H9 (cell line): ENCODE data around the gene MAST4. TPM values are rescaled to one million over a fixed set of nuclear protein-coding genes. Genes with fewer than 3 reads are reported as not detected.

ENCODE experiments used
- DNase-seq: peaks from one replicate; pipeline ENCODE4 v3.0.0-alpha.2; 2017
- H2AFZ ChIP-seq: one replicate; pipeline ENCODE4 v1.6.1; 2013; ENCODE audit warnings: mild to moderate bottlenecking, low read length, control low read depth, moderate library complexity
- H2AK5ac ChIP-seq: 2 replicates; pipeline ENCODE4 v1.6.1; 2013; ENCODE audit warnings: low read length, control low read depth, mixed read lengths; ENCODE audit not compliant: insufficient read length
- H2BK120ac ChIP-seq: one replicate; pipeline ENCODE4 v1.6.1; 2013; ENCODE audit warnings: low read depth, mild to moderate bottlenecking, low read length, control low read depth, inconsistent platforms; ENCODE audit not compliant: poor library complexity, severe bottlenecking
- H2BK12ac ChIP-seq: 2 replicates; pipeline ENCODE4 v1.6.1; 2013; ENCODE audit warnings: low read length, control low read depth, mixed read lengths, low read depth; ENCODE audit not compliant: insufficient read length
- H2BK15ac ChIP-seq: 2 replicates; pipeline ENCODE4 v1.6.1; 2013; ENCODE audit warnings: low read depth, low read length, control low read depth
- H2BK20ac ChIP-seq: one replicate; pipeline ENCODE4 v1.6.1; 2013; ENCODE audit warnings: low read depth, mild to moderate bottlenecking, low read length, control low read depth, inconsistent platforms; ENCODE audit not compliant: poor library complexity, severe bottlenecking
- H2BK5ac ChIP-seq: 2 replicates; pipeline ENCODE4 v1.6.1; 2013; ENCODE audit warnings: low read length, control low read depth, mixed read lengths; ENCODE audit not compliant: insufficient read length
- H3K14ac ChIP-seq: 2 replicates; pipeline ENCODE4 v1.6.1; 2013; ENCODE audit warnings: low read length, control low read depth; ENCODE audit not compliant: insufficient read depth
- H3K18ac ChIP-seq: 2 replicates; pipeline ENCODE4 v1.6.1; 2013; ENCODE audit warnings: low read depth, mild to moderate bottlenecking, mixed read lengths, low read length, control low read depth; ENCODE audit not compliant: insufficient read length
- H3K23ac ChIP-seq: 2 replicates; pipeline ENCODE4 v1.6.1; 2013; ENCODE audit warnings: low read length, control low read depth, mixed read lengths, low read depth; ENCODE audit not compliant: insufficient read length
- H3K23me2 ChIP-seq: 2 replicates; pipeline ENCODE4 v1.6.1; 2013; ENCODE audit warnings: low read depth, mild to moderate bottlenecking, mixed read lengths, low read length, control low read depth; ENCODE audit not compliant: insufficient read length, poor library complexity, severe bottlenecking
- H3K27ac ChIP-seq: 2 replicates; pipeline ENCODE4 v1.5.1; 2013; ENCODE audit warnings: low read length, control low read depth, mixed read lengths, low read depth; ENCODE audit not compliant: insufficient read length
- H3K27me3 ChIP-seq: 2 replicates; pipeline ENCODE4 v1.6.1; 2013; ENCODE audit warnings: low read length, control low read depth, inconsistent platforms; ENCODE audit not compliant: insufficient read depth
- H3K4ac ChIP-seq: 2 replicates; pipeline ENCODE4 v1.6.1; 2013; ENCODE audit warnings: low read depth, mild to moderate bottlenecking, control low read depth, inconsistent platforms, low read length, moderate library complexity
- H3K4me1 ChIP-seq: 2 replicates; pipeline ENCODE4 v1.6.1; 2013; ENCODE audit warnings: low read length, control low read depth, inconsistent platforms; ENCODE audit not compliant: insufficient read depth
- H3K4me2 ChIP-seq: 2 replicates; pipeline ENCODE4 v1.6.1; 2013; ENCODE audit warnings: low read length, control low read depth, mixed read lengths; ENCODE audit not compliant: insufficient read length, insufficient read depth
- H3K56ac ChIP-seq: 2 replicates; pipeline ENCODE4 v1.6.1; 2013; ENCODE audit warnings: low read depth, mild to moderate bottlenecking, mixed read lengths, low read length, control low read depth; ENCODE audit not compliant: insufficient read length
- H3K79me1 ChIP-seq: 2 replicates; pipeline ENCODE4 v1.6.1; 2013; ENCODE audit warnings: low read depth, mild to moderate bottlenecking, moderate library complexity, low read length, control low read depth, inconsistent platforms; ENCODE audit not compliant: insufficient read depth, poor library complexity, severe bottlenecking
- H3K79me2 ChIP-seq: 2 replicates; pipeline ENCODE4 v1.6.1; 2013; ENCODE audit warnings: low read length, control low read depth, inconsistent platforms; ENCODE audit not compliant: insufficient read depth
- H3K9ac ChIP-seq: 2 replicates; pipeline ENCODE4 v1.6.1; 2013; ENCODE audit warnings: low read length, control low read depth, mixed read lengths; ENCODE audit not compliant: insufficient read length; ENCODE audit errors: extremely low read depth
- H3K9me3 ChIP-seq: one replicate; pipeline ENCODE4 v1.6.1; 2013; ENCODE audit warnings: low read depth, low read length, inconsistent platforms; ENCODE audit not compliant: control insufficient read depth
- H3T11ph ChIP-seq: one replicate; pipeline ENCODE4 v1.6.1; 2013; ENCODE audit warnings: mild to moderate bottlenecking, low read length, control low read depth, inconsistent platforms
- H4K20me1 ChIP-seq: one replicate; pipeline ENCODE4 v1.6.1; 2013; ENCODE audit not compliant: control insufficient read depth, insufficient read length, insufficient read depth
- H4K5ac ChIP-seq: 2 replicates; pipeline ENCODE4 v1.6.1; 2013; ENCODE audit warnings: low read depth, mild to moderate bottlenecking, mixed read lengths, low read length, control low read depth; ENCODE audit not compliant: insufficient read length
- H4K8ac ChIP-seq: replicated peaks from 2 replicates; pipeline ENCODE4 v1.6.1; 2013; ENCODE audit warnings: low read length, control low read depth, mixed read lengths, low read depth; ENCODE audit not compliant: insufficient read length
- H4K91ac ChIP-seq: 2 replicates; pipeline ENCODE4 v1.6.1; 2013; ENCODE audit warnings: low read depth, mild to moderate bottlenecking, moderate library complexity, mixed read lengths, low read length, control low read depth; ENCODE audit not compliant: insufficient read length
- H3K27ac Mint-ChIP-seq, 3 experiments: 2 replicates in 2 of 3; 3 replicates in 1 of 3; pipeline ENCODE4 v1.8.0; 2020 to 2021; ENCODE audit warnings: mixed read lengths in 3 of 3, mild to moderate bottlenecking in 1 of 3, moderate library complexity in 1 of 3
- H3K27me3 Mint-ChIP-seq: 2 replicates; pipeline ENCODE4 v1.8.0; 2021; ENCODE audit warnings: low read depth, mild to moderate bottlenecking, moderate library complexity, mixed read lengths
- H3K36me3 Mint-ChIP-seq, 3 experiments: 2 replicates in 2 of 3; 3 replicates in 1 of 3; pipeline ENCODE4 v1.8.0; 2020 to 2021; ENCODE audit warnings: low read depth in 3 of 3, mixed read lengths in 3 of 3; ENCODE audit not compliant: insufficient read depth in 1 of 3
- H3K4me1 Mint-ChIP-seq, 2 experiments: 2 replicates each; pipeline ENCODE4 v1.8.0; 2020; ENCODE audit warnings: mixed read lengths in 2 of 2
- H3K4me3 Mint-ChIP-seq, 2 experiments: 2 replicates in 1 of 2; 3 replicates in 1 of 2; pipeline ENCODE4 v1.8.0; 2020 to 2021; ENCODE audit warnings: mild to moderate bottlenecking in 2 of 2, mixed read lengths in 2 of 2, moderate library complexity in 1 of 2
- H3K9me3 Mint-ChIP-seq, 2 experiments: 2 replicates in 1 of 2; 3 replicates in 1 of 2; pipeline ENCODE4 v1.8.0; 2020; ENCODE audit warnings: mild to moderate bottlenecking in 2 of 2, mixed read lengths in 2 of 2, moderate library complexity in 1 of 2
- WGBS: extraction: QIAGEN DNeasy Blood & Tissue Kit; methylation state at CpG from one replicate; pipeline ENCODE4 v1.1.7; 2013; ENCODE audit warnings: missing lambda C conversion rate, low lambda C conversion rate, mixed read lengths; ENCODE audit not compliant: insufficient read length; ENCODE audit errors: extremely low coverage; 5-methylcytosine and 5-hydroxymethylcytosine counted together
- total RNA-seq: library from RNA; stranded (reverse); gene quantifications from 2 replicates; pipeline ENCODE4 v1.2.1, GENCODE V29; 2021
- TF ChIP-seq, protein P1 (sequence below): fragments of 200-600 bp; sonication (generic); conservative IDR thresholded peaks from 3 replicates; pipeline ENCODE4 v1.8.0; 2021; ENCODE audit warnings: antibody characterized with exemption, mild to moderate bottlenecking

Gene MAST4
- total RNA-seq, 1 experiment from 2014 or later = 3.7 TPM

DNA sequence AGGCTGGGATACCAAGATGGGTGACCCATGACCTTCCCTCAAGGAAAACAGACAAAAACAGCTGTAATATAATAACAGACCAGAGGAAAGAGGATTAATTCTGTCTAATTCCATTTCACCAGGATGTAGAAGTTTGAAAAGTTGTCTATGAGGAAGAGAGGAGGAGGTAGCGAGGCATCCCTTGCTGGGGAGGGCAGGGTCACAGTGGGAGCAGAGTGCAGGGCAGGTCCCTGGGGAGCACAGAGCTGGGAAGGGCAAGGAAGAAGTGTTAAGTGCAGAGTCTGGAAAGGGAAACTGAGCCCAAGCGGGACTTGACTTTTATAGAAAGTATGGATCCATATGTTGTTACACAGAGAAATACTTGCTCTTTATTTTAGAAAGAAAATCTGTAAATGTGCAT is 389.8 kb downstream of the MAST4 start:
- no peak overlapping the region for H3K23ac ChIP-seq
- no peak overlapping the region for H3K9ac ChIP-seq
- H3K4ac ChIP-seq = no peak overlapping the region
- no peak overlapping the region for H2AK5ac ChIP-seq
- no peak overlapping the region for H3K18ac ChIP-seq
- H2AFZ ChIP-seq = no peak overlapping the region
- WGBS = no CpG with 5 or more reads among the region's 2 CpGs
- H3K79me1 ChIP-seq = no peaks in the 10 kb centered on the region
- no peak overlapping the region for H4K91ac ChIP-seq
- H3K4me1 ChIP-seq = no peaks in the 10 kb centered on the region; the same call in 1 of the 2 replicates
- H2BK5ac ChIP-seq = no peak overlapping the region
- no peaks in the 10 kb centered on the region for H3K79me2 ChIP-seq
- TF ChIP-seq, protein P1, sequence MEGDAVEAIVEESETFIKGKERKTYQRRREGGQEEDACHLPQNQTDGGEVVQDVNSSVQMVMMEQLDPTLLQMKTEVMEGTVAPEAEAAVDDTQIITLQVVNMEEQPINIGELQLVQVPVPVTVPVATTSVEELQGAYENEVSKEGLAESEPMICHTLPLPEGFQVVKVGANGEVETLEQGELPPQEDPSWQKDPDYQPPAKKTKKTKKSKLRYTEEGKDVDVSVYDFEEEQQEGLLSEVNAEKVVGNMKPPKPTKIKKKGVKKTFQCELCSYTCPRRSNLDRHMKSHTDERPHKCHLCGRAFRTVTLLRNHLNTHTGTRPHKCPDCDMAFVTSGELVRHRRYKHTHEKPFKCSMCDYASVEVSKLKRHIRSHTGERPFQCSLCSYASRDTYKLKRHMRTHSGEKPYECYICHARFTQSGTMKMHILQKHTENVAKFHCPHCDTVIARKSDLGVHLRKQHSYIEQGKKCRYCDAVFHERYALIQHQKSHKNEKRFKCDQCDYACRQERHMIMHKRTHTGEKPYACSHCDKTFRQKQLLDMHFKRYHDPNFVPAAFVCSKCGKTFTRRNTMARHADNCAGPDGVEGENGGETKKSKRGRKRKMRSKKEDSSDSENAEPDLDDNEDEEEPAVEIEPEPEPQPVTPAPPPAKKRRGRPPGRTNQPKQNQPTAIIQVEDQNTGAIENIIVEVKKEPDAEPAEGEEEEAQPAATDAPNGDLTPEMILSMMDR = no peak
- H3K27me3 ChIP-seq = no peaks in the 10 kb centered on the region
- H4K8ac ChIP-seq = no peak overlapping the region
- Mint-ChIP-seq H3K36me3 (no peaks in the 10 kb centered on the region), H3K27ac (no peak overlapping the region), H3K9me3 (no peaks in the 10 kb centered on the region), H3K27me3 (0 out of 2 replicates have a peak, but pooled peaks cover 2% of the 10 kb centered on the region), H3K4me3 (no peak overlapping the region), H3K4me1 (peaks cover 36 to 39% of the 10 kb centered on the region in 2 experiments)
- no peak overlapping the region for H3K27ac ChIP-seq
- no peak overlapping the region for H2BK20ac ChIP-seq
- H2BK120ac ChIP-seq = no peak overlapping the region
- H2BK15ac ChIP-seq = no peak overlapping the region
- DNase-seq = no peak
- no peak overlapping the region for H2BK12ac ChIP-seq
- H4K5ac ChIP-seq = no peak overlapping the region
- no peak overlapping the region for H3K14ac ChIP-seq
- no peaks in the 10 kb centered on the region for H3K9me3 ChIP-seq
- no peak overlapping the region for H3K56ac ChIP-seq
- no peak overlapping the region for H3T11ph ChIP-seq
- H4K20me1 ChIP-seq = no peaks in the 10 kb centered on the region
- H3K23me2 ChIP-seq = no peaks in the 10 kb centered on the region
- no peak overlapping the region for H3K4me2 ChIP-seq
